B cell (primary cell): Measurements from ENCODE around the gene ZNF891. TPM values are rescaled to one million over a fixed set of nuclear protein-coding genes. Genes with fewer than 3 reads are reported as not detected.

Experiments used
- ATAC-seq: fragments of 200-7000 bp; cut with Tn5 transposase; one replicate; pipeline ENCODE4 v1.10.0; 2021; ENCODE audit warnings: low read depth, mild to moderate bottlenecking, moderate number of reproducible peaks, moderate library complexity
- CTCF ChIA-PET: fragments of 350-600 bp; sonication (Branson Sonifier 250); formaldehyde crosslinking; loops from one replicate; lab custom pipeline; 2021; ENCODE audit warnings: antibody characterized with exemption, inconsistent platforms; lab: Charles Lee
- POLR2A ChIA-PET: fragments of 350-600 bp; sonication (Branson Sonifier 250); formaldehyde crosslinking; loops from one replicate; lab custom pipeline; 2021; ENCODE audit warnings: antibody characterized with exemption; lab: Charles Lee
- DNase-seq: peaks from one replicate; pipeline ENCODE4 v3.0.0; 2013
- H2AFZ ChIP-seq: 2 replicates; pipeline ENCODE4 v1.6.1; 2012; ENCODE audit warnings: mild to moderate bottlenecking, low read depth, low read length; ENCODE audit not compliant: insufficient read depth, poor library complexity, severe bottlenecking
- H3K27ac ChIP-seq, 2 donors: 1 replicate in 1 of 2; 2 replicates in 1 of 2; pipeline ENCODE4 v1.5.1; 2012 to 2013; ENCODE audit warnings: low read length in 2 of 2, mild to moderate bottlenecking in 2 of 2, moderate library complexity in 1 of 2
- H3K27me3 ChIP-seq, 4 experiments: fragments of 200-600 bp in 1 of 4; sonication (generic) in 1 of 4; replicated peaks in 1 of 4; 1 replicate in 2 of 4; 2 replicates in 2 of 4; pipeline versions ENCODE4 v1.6.1 to v1.7.0; 2013 to 2016; ENCODE audit warnings: low read length in 3 of 4, mild to moderate bottlenecking in 2 of 4, mixed read lengths in 1 of 4, moderate library complexity in 1 of 4; ENCODE audit not compliant: insufficient read depth in 4 of 4, control insufficient read depth in 3 of 4; ENCODE audit errors: control extremely low read depth in 1 of 4
- H3K36me3 ChIP-seq, 2 experiments: replicated peaks in 1 of 2; 1 replicate in 1 of 2; 2 replicates in 1 of 2; pipeline versions ENCODE4 v1.6.1 to v1.7.1; 2013; ENCODE audit warnings: low read length in 1 of 2; ENCODE audit not compliant: insufficient read depth in 2 of 2, control insufficient read depth in 1 of 2; ENCODE audit errors: control extremely low read depth in 1 of 2, extremely low read depth in 1 of 2
- H3K4me1 ChIP-seq, 2 donors: fragments of 200-600 bp in 1 of 2; sonication (generic) in 1 of 2; 1 replicate in 1 of 2; 2 replicates in 1 of 2; pipeline versions ENCODE4 v1.5.1 to v1.6.1; 2013 to 2017; ENCODE audit warnings: low read length in 2 of 2; ENCODE audit not compliant: control insufficient read depth in 2 of 2, insufficient read depth in 2 of 2
- H3K4me2 ChIP-seq: replicated peaks from 2 replicates; pipeline ENCODE3; 2012; ENCODE audit warnings: mild to moderate bottlenecking, low read depth, low read length; ENCODE audit not compliant: poor library complexity, severe bottlenecking
- H3K4me3 ChIP-seq, 5 experiments: fragments of 200-600 bp in 1 of 5; sonication (generic) in 1 of 5; 1 replicate in 3 of 5; 2 replicates in 2 of 5; pipeline versions ENCODE4 v1.5.1 to v1.7.0; 2011 to 2016; ENCODE audit warnings: low read length in 4 of 5, mild to moderate bottlenecking in 4 of 5, low read depth in 2 of 5, control low read depth in 1 of 5, moderate library complexity in 1 of 5; ENCODE audit not compliant: insufficient read depth in 1 of 5; ENCODE audit errors: control extremely low read depth in 1 of 5, extremely low read depth in 1 of 5
- H3K79me2 ChIP-seq: fragments of 200-600 bp; sonication (generic); one replicate; pipeline ENCODE4 v1.6.0; 2016; ENCODE audit warnings: low read length; ENCODE audit not compliant: control insufficient read depth, insufficient read depth
- H3K9ac ChIP-seq: fragments of 200-600 bp; sonication (generic); 2 replicates; pipeline ENCODE4 v1.6.1; 2017; ENCODE audit warnings: mild to moderate bottlenecking, low read length, moderate library complexity
- H3K9me3 ChIP-seq, 3 donors: one replicate each; pipeline versions ENCODE4 v1.6.1 to v1.7.1; 2013; ENCODE audit warnings: low read length in 2 of 3; ENCODE audit not compliant: control insufficient read depth in 2 of 3, insufficient read depth in 1 of 3; ENCODE audit errors: control extremely low read depth in 1 of 3
- H4K20me1 ChIP-seq: 2 replicates; pipeline ENCODE4 v1.6.0; 2012; ENCODE audit warnings: mild to moderate bottlenecking, low read length; ENCODE audit not compliant: insufficient read depth, control insufficient read depth, poor library complexity, severe bottlenecking
- H3K27ac Mint-ChIP-seq: one replicate; pipeline ENCODE4 v1.8.0; 2021; ENCODE audit warnings: mixed read lengths
- H3K27me3 Mint-ChIP-seq: one replicate; pipeline ENCODE4 v1.8.0; 2021; ENCODE audit warnings: mixed read lengths
- H3K4me1 Mint-ChIP-seq: one replicate; pipeline ENCODE4 v1.8.0; 2021; ENCODE audit warnings: mixed read lengths
- H3K4me3 Mint-ChIP-seq: one replicate; pipeline ENCODE4 v1.8.0; 2021; ENCODE audit warnings: mixed read lengths
- H3K9me3 Mint-ChIP-seq: one replicate; pipeline ENCODE4 v1.8.0; 2022; ENCODE audit warnings: mixed read lengths; ENCODE audit not compliant: insufficient read depth
- CTCF ChIP-seq: fragments of 200-600 bp; IDR thresholded peaks from one replicate; pipeline ENCODE4 v1.8.0; 2022; ENCODE audit warnings: antibody characterized with exemption, mild to moderate bottlenecking
- EZH2 ChIP-seq: IDR thresholded peaks from 2 replicates; pipeline ENCODE4 v1.6.1; 2012; ENCODE audit warnings: borderline replicate concordance, low read depth, mild to moderate bottlenecking, moderate library complexity, low read length; ENCODE audit not compliant: insufficient read depth, poor library complexity, severe bottlenecking
- WGBS: methylation state at CpG from one replicate; pipeline ENCODE4 v1.1.5; 2013; ENCODE audit warnings: missing lambda C conversion rate; ENCODE audit not compliant: insufficient coverage; 5-methylcytosine and 5-hydroxymethylcytosine counted together
- intact Hi-C: fragments of 100-400 bp; cut with micrococcal nuclease; formaldehyde crosslinking; loops from one replicate; pipeline ENCODE4 v1.10.0; 2022
- polyA plus RNA-seq: library from polyadenylated mRNA; depleted of rRNA; stranded (reverse); fragments of >200 nt; gene quantifications from 2 replicates; pipeline ENCODE4 v1.2.3, GENCODE V29; 2012
- total RNA-seq, 2 donors: library from RNA; stranded (reverse); fragments of 120-200 nt in 1 of 2; gene quantifications; 1 replicate in 1 of 2; 2 replicates in 1 of 2; pipeline versions ENCODE4 v1.2.3 to v1.2.4, GENCODE V29; 2013 to 2022

Gene ZNF891
- total and polyA plus RNA-seq, 2 donors (not counting 1 experiment from before 2014, with no cell fraction given), result 1.5 to 6.8 TPM

- Histone ChIP-seq H3K4me1 (peaks cover 4 to 13% of the 10 kb centered on the region in 2 donors), H3K9me3 (peaks cover 13 to 61% (median 57%) of the 10 kb centered on the region in 3 donors), H3K36me3 (peaks cover 0 to 5% of the 10 kb centered on the region in 2 experiments), H4K20me1 (no peaks in the 10 kb centered on the region), H3K79me2 (peaks cover 53% of the 10 kb centered on the region), H3K4me3 (peak overlapping the region; percentile 66 to 86 (median 77)), H3K27me3 (no peaks in the 10 kb centered on the region), H2AFZ (peak overlapping the region; percentile 92), H3K9ac (peak overlapping the region; percentile 88), H3K4me2 (peak overlapping the region; percentile 90), H3K27ac (peak overlapping the region; percentile 98 to 99)
- DNase-seq (no peak), ATAC-seq (no peak)
- TF ChIP-seq EZH2 (no peak), CTCF (no peak)
- CTCF ChIA-PET, result no interaction called here
- peaks cover 18% of the 10 kb centered on the region for H3K4me1 Mint-ChIP-seq
- 16% methylated on average over 17 of the region's 26 CpGs for WGBS
- no peaks in the 10 kb centered on the region for H3K27me3 Mint-ChIP-seq
- intact Hi-C loops, result loop anchor here (1.0 to 5.0 kb wide), 9 partner anchors 49 to 357 kb away; partner anchors contain the start of genes CHFR, GOLGA3, ZNF140 and ZNF26
- peaks cover 17% of the 10 kb centered on the region for H3K9me3 Mint-ChIP-seq
- POLR2A ChIA-PET, result interaction anchor here (0.5 to 1.6 kb wide), 5 partner anchors 26 to 174 kb away, joined by 3 to 12 read pairs (median 4); partner anchors contain the start of genes ZNF26 and ZNF605
- peak overlapping the region; percentile 100 for H3K4me3 Mint-ChIP-seq
- H3K27ac Mint-ChIP-seq, result peak overlapping the region; percentile 100
These were observed 571 bp downstream of the ZNF891 start for GRCh38 chr12:133129368-133130037.

- Histone ChIP-seq H4K20me1 (no peaks in the 10 kb centered on the region), H3K27ac (no peak overlapping the region), H3K4me2 (no peak overlapping the region), H3K79me2 (peaks cover 50% of the 10 kb centered on the region), H3K9me3 (peaks cover 28 to 85% (median 54%) of the 10 kb centered on the region in 3 donors), H3K9ac (no peak overlapping the region), H2AFZ (no peak overlapping the region), H3K4me3 (no peak overlapping the region), H3K36me3 (peaks cover 7 to 16% of the 10 kb centered on the region in 2 experiments), H3K4me1 (peaks cover 0 to 5% of the 10 kb centered on the region in 2 donors), H3K27me3 (no peaks in the 10 kb centered on the region)
- DNase-seq (no peak), ATAC-seq (no peak)
- no peaks in the 10 kb centered on the region for H3K27me3 Mint-ChIP-seq
- H3K9me3 Mint-ChIP-seq, result peaks cover 19% of the 10 kb centered on the region
- no CpG with 5 or more reads among the region's 2 CpGs for WGBS
- no peak overlapping the region for H3K27ac Mint-ChIP-seq
- TF ChIP-seq CTCF, result no peak
- TF ChIP-seq EZH2, result no peak
- ChIA-PET CTCF (no interaction called here), POLR2A (no interaction called here)
- intact Hi-C loops, result no loop called here
- H3K4me1 Mint-ChIP-seq, result peaks cover 3% of the 10 kb centered on the region
- no peak overlapping the region for H3K4me3 Mint-ChIP-seq
These were observed 5.4 kb downstream of the ZNF891 start for GRCh38 chr12:133124674-133125073.
